ENCODE measurements around the gene FOXO6.

Gene FOXO6

DNA sequence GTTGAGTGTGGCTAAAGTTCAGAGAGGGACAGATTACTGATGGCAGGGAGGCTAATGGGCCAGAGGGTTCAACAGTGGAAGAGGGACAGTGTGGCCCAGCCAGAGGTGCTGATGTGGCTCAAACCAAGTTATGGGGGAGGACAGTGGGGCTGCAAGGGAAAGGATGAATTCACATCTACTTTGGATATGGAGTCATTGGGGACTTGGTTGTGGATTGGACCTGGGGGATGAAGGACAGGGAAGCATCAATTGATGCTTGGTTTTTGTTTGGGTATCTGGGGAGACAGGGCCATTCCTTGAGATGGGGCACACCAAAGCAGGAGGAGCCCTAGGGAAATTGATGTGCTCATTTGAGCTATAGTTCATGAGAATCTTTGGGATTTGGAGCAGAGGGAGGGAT is 23.3 kb downstream of the FOXO6 start:
- TF ChIP-seq POLR2A (IDR thresholded peaks at IDR 0.05; ENCODE audit: extremely low read depth, insufficient read length) (no peak), MYC (IDR thresholded peaks at IDR 0.05; ENCODE audit: low read depth, low read length) (no peak)
- TF ChIP-seq, protein P1, sequence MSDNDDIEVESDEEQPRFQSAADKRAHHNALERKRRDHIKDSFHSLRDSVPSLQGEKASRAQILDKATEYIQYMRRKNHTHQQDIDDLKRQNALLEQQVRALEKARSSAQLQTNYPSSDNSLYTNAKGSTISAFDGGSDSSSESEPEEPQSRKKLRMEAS (IDR thresholded peaks at IDR 0.05; ENCODE audit: low read depth, low read length): no peak
- TF ChIP-seq, protein P2, sequence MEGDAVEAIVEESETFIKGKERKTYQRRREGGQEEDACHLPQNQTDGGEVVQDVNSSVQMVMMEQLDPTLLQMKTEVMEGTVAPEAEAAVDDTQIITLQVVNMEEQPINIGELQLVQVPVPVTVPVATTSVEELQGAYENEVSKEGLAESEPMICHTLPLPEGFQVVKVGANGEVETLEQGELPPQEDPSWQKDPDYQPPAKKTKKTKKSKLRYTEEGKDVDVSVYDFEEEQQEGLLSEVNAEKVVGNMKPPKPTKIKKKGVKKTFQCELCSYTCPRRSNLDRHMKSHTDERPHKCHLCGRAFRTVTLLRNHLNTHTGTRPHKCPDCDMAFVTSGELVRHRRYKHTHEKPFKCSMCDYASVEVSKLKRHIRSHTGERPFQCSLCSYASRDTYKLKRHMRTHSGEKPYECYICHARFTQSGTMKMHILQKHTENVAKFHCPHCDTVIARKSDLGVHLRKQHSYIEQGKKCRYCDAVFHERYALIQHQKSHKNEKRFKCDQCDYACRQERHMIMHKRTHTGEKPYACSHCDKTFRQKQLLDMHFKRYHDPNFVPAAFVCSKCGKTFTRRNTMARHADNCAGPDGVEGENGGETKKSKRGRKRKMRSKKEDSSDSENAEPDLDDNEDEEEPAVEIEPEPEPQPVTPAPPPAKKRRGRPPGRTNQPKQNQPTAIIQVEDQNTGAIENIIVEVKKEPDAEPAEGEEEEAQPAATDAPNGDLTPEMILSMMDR (IDR thresholded peaks at IDR 0.05; ENCODE audit: low read depth, low read length): no peak
- H3K4me3 ChIP-seq (ENCODE audit: low read depth, low read length): no peak overlapping the region
- no peak for DNase-seq (ENCODE audit: low read depth)

DNA sequence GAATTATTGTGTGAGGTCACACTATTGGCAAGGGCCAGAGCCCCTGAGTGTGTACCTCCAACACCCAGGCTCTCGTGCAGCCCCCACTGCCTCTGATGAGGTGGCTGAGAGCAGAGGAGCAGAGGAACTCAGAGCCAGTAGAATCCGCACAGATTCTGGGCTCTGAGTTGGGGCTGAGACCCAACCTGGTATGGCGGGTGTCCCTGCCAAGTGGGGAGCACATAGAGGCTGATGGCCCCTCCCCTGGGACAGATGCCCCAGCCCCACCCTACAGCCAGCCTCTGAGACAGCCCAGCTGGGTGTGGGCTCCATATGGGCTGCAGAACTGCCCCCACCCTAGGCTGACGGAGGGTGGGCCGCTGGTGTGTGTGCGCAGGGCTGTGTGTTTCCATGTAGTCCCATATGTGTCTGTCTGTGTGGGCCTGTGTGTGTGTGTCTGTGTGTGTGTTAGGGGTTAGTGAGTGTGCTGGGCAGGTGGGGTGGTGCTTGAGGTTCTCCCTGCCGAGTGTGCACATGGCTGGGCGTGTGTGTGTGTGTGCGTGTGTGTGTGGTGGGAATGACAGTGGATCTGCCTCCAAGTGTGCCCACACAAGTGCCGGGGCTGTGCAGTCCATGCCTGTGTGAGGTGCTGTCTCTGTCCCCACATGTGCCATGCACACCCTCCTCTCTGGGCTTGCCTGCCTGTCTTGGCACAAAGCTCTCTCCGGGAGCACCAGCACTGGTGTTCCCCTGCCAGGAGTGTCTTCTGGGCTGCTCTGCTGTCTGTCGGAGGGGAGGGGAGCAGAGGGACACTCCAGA is 24.4 kb downstream of the FOXO6 start:
- TF ChIP-seq, protein P1 (IDR thresholded peaks at IDR 0.05; ENCODE audit: low read depth, low read length): no peak
- TF ChIP-seq MYC (IDR thresholded peaks at IDR 0.05; ENCODE audit: low read depth, low read length) (no peak), POLR2A (IDR thresholded peaks at IDR 0.05; ENCODE audit: extremely low read depth, insufficient read length) (no peak)
- TF ChIP-seq, protein P2 (IDR thresholded peaks at IDR 0.05; ENCODE audit: low read depth, low read length): no peak
- no peak overlapping the region for H3K4me3 ChIP-seq (ENCODE audit: low read depth, low read length)
- no peak for DNase-seq (ENCODE audit: low read depth)

DNA sequence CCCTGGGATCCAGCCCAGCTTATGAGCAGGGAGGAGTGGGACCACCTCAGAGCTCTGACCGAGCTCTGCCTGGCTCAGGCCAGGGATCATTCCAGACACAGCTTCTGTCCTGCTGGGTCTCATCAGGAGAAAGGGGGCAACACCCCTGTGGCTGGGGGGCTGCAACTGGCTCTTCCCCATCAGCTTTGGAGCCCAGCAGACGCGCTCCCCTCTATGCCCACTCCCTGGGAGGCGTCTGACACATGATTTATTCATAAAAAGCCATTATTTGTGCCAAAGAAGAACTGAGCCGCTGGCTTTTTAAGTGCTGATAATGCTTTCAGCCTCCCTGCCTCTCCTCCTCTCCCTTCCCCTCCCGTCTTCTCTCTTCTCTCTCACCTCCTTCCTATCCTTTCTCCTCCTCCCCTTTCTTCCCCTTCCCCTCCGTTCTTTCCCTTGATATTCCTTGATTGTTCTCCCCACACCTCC is 25.0 kb downstream of the FOXO6 start:
- no peak overlapping the region for H3K4me3 ChIP-seq (ENCODE audit: low read depth, low read length)
- no peak for DNase-seq (ENCODE audit: low read depth)
- TF ChIP-seq, protein P1 (IDR thresholded peaks at IDR 0.05; ENCODE audit: low read depth, low read length): no peak
- TF ChIP-seq, protein P2 (IDR thresholded peaks at IDR 0.05; ENCODE audit: low read depth, low read length): no peak

DNA sequence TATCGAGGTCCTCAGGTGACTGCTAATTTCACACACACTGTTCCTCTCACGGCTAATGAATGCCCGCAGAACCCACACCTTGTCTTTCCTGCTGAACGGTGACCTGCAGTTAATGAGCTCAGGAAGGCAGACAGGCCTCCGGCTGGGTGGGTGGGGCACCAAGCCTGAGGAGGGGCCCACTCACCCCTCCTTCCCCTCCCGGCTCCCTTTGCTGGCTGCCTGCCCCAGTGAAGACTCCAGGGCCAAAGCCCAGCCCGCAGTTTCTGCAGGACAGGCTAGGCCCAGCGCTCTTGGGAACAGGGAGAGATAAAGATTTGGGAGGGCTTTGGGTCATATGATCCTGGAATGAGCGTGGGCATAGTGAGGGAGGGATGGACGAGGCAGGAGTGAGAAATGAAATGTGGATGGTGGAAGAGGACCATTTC is 26.4 kb downstream of the FOXO6 start:
- no peak for DNase-seq (ENCODE audit: low read depth)
- H3K4me3 ChIP-seq (ENCODE audit: low read depth, low read length): no peak overlapping the region
- TF ChIP-seq MYC (IDR thresholded peaks at IDR 0.05; ENCODE audit: low read depth, low read length) (no peak), POLR2A (IDR thresholded peaks at IDR 0.05; ENCODE audit: extremely low read depth, insufficient read length) (no peak)
- TF ChIP-seq, protein P2 (IDR thresholded peaks at IDR 0.05; ENCODE audit: low read depth, low read length): no peak
- TF ChIP-seq, protein P1 (IDR thresholded peaks at IDR 0.05; ENCODE audit: low read depth, low read length): no peak

DNA sequence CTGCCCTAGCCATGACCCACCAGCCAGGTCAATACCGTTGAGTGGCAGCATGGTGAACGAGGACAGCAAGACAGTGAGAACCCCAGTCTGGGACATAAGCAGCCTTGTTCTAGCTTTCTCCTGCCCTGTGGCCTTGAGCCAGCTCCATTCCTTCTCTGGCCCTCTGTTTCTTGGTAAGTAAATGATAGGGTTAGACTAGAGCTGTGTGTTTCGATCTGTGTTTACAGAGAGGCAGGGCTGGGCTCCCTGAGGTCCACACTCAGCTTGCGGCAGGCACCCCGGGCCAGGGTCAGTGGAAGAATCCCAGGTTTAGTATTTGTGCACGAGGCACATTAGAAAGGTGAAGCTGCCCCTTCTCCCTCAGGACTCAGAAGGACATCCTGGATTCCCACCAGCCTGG is 27.3 kb downstream of the FOXO6 start:
- no peak overlapping the region for H3K4me3 ChIP-seq (ENCODE audit: low read depth, low read length)
- DNase-seq (ENCODE audit: low read depth): no peak
- TF ChIP-seq MYC (IDR thresholded peaks at IDR 0.05; ENCODE audit: low read depth, low read length): no peak
- TF ChIP-seq, protein P1 (IDR thresholded peaks at IDR 0.05; ENCODE audit: low read depth, low read length): no peak
- TF ChIP-seq POLR2A (IDR thresholded peaks at IDR 0.05; ENCODE audit: extremely low read depth, insufficient read length): no peak
- TF ChIP-seq, protein P2 (IDR thresholded peaks at IDR 0.05; ENCODE audit: low read depth, low read length): no peak

All from NB4 (cell line).